ENCODE measurements around the gene ETHE1.

DNA sequence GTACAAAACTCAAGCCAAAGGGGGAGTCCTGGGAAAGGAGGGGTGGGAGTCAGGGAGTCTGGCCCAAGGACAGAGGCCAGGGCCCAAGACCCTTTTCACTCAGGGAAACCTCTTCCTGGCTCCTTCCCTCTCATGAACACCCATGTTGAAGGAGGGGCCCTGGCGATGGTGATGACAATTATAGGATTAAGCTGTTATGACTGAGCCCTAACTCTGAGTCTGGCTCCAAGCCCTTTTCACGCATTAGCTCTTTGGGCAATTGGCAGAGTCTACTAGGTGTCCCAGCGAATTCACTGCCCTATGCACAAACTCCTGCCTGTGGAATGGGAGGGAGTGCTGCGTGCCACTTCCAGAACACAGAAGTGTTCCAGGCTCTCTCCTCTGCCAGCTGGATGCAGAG is 26.7 kb upstream of the ETHE1 start:
- no peak for TF ChIP-seq POLR2A (IDR thresholded peaks at IDR 0.05)
- TF ChIP-seq CTCF (IDR thresholded peaks at IDR 0.05), result no peak
- TF ChIP-seq EP300 (IDR thresholded peaks at IDR 0.05), result no peak
- no peak for TF ChIP-seq POLR2AphosphoS5 (IDR thresholded peaks at IDR 0.05)
